GM19035 (cell line): ENCODE data around the gene THRAP3.
"Not testable (repeated sequence)": the region's sequence is repeated elsewhere in the genome, so short reads cannot be mapped to it uniquely, and the experiment has no call there.

ENCODE experiments used
- ATAC-seq: cut with Tn5 transposase; IDR thresholded peaks from one replicate; pipeline ENCODE4 v1.9.1; 2021; ENCODE audit not compliant: unreplicated experiment

THRAP3 gene

GRCh38 chr1:36239941-36240637 is 15.8 kb downstream of the THRAP3 start:
- ATAC-seq, result no peak

GRCh38 chr1:36247538-36247937 is 23.3 kb downstream of the THRAP3 start:
- ATAC-seq, result no peak

- no peak for ATAC-seq
These were observed 24.1 kb downstream of the THRAP3 start for GRCh38 chr1:36248250-36248894.

GRCh38 chr1:36251794-36252481 is 27.7 kb downstream of the THRAP3 start:
- ATAC-seq, result no peak

GRCh38 chr1:36252482-36252824 is 28.2 kb downstream of the THRAP3 start:
- ATAC-seq, result not testable (repeated sequence)

GRCh38 chr1:36253161-36253862 is 29.1 kb downstream of the THRAP3 start:
- ATAC-seq, result no peak

GRCh38 chr1:36256558-36257374 is 32.5 kb downstream of the THRAP3 start:
- ATAC-seq, result no peak

- no peak for ATAC-seq
These were observed 33.1 kb downstream of the THRAP3 start for GRCh38 chr1:36257375-36257767.

GRCh38 chr1:36258960-36259344 is 34.7 kb downstream of the THRAP3 start:
- ATAC-seq, result no peak

- ATAC-seq, result no peak
These were observed 44.7 kb downstream of the THRAP3 start for GRCh38 chr1:36268981-36269380.

- no peak for ATAC-seq
These were observed 45.2 kb downstream of the THRAP3 start for GRCh38 chr1:36269408-36269838.

GRCh38 chr1:36273024-36273423 is 48.8 kb downstream of the THRAP3 start:
- ATAC-seq, result no peak

GRCh38 chr1:36274201-36274600 is 50.0 kb downstream of the THRAP3 start:
- no peak for ATAC-seq

GRCh38 chr1:36276688-36277087 is 52.4 kb downstream of the THRAP3 start:
- ATAC-seq, result no peak

- ATAC-seq, result no peak
These were observed 55.0 kb downstream of the THRAP3 start for GRCh38 chr1:36279110-36279788.

GRCh38 chr1:36279789-36280296 is 55.6 kb downstream of the THRAP3 start:
- no peak for ATAC-seq

GRCh38 chr1:36284061-36284460 is 59.8 kb downstream of the THRAP3 start:
- ATAC-seq, result no peak

GRCh38 chr1:36284517-36284916 is 60.3 kb downstream of the THRAP3 start:
- no peak for ATAC-seq

- no peak for ATAC-seq
These were observed 61.3 kb downstream of the THRAP3 start for GRCh38 chr1:36285443-36286101.
